Measurements from ENCODE around the gene TMEM38A.
A peak's percentile ranks its signal among the peaks of the same experiment; 100 is the strongest.
"Not testable (repeated sequence)": the region's sequence is repeated elsewhere in the genome, so short reads cannot be mapped to it uniquely, and the experiment has no call there.

TMEM38A gene

DNA sequence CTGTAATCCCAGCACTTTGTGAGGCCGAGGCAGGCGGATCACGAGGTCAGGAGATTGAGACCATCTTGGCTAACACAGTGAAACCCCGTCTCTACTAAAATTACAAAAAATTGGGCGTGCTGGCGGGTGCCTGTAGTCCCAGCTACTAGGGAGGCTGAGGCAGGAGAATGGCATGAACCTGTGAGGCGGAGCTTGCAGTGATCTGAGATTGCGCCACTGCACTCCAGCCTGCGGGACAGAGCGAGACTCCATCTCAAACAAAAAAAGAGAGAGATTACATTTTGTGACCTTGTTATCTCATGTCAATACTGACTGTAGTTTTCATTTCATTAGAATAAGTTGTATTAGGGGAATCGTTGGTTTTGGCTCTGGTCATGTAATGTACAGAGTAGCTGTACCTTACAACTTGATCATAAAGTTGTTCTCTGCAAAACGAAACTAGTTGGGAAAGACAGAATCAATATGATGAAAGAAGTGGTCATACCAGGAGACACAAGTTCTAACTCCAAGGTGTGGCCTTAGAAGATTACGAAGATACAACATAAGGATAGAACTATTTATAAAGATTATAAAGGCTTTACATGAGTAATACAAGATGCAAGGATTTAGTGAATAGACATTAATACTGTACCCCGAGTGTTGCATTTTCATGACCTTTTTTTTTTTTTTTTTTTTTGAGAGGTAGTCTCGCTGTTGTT lies 15.3 kb downstream of the TMEM38A start:
- no peak for DNase-seq (ENCODE audit: low spot score)

DNA sequence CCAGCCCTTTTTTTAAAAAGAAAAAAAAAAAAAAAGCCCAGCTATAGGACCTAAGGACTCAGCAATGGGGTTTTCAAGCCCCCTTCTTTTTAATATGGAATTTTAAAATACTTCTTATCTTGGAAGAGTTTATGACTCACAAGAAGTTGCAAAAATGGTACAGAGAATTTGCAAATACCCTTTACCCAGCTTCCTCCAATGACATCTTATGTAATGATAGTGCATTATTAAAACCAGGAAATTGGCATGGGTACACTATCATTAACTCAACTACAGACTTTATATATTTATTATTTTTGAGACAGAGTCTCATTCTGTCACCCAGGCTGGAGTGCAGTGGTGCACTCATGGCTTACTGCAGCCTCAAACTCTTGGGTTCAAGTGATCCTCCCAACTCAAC lies 16.1 kb downstream of the TMEM38A start:
- DNase-seq (ENCODE audit: low spot score) = no peak

DNA sequence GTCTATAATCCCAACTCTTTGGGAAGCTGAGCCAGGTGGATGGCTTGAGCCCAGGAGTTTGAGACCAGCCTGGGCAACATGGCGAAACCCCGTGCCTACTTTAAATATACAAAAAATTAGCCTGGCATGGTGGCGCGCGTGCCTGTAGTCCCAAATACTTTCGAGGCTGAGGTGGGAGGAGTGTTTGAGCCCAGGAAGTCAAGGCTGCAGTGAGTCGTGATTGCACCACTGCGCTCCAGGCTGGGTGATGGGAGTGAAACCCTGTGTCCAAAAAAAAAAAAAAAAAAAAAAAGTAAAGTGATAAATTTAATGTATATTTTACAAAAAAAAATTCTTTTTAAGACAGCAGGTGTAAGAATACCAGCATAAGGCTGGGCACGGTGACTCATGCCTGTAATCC lies 17.6 kb downstream of the TMEM38A start:
- DNase-seq (ENCODE audit: low spot score) = no peak

DNA sequence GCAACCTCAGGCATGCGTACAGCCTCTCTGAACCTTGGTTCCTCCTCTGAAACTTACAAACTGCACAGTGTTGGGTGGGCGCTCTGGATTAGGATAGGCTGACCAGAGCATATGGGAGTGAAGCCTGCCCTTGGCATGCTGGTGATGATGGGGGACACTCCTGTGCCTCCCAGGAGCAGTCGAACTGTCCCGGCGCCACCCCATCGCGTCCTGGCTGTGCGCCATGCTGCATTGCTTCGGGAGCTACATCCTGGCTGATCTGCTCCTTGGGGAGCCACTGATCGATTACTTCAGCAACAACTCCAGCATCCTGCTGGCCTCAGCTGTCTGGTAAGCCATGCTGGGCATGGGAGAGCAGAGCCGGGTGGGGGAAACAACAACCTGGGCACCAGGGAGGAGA lies 18.9 kb downstream of the TMEM38A start:
- DNase-seq (ENCODE audit: low spot score) = no peak

DNA sequence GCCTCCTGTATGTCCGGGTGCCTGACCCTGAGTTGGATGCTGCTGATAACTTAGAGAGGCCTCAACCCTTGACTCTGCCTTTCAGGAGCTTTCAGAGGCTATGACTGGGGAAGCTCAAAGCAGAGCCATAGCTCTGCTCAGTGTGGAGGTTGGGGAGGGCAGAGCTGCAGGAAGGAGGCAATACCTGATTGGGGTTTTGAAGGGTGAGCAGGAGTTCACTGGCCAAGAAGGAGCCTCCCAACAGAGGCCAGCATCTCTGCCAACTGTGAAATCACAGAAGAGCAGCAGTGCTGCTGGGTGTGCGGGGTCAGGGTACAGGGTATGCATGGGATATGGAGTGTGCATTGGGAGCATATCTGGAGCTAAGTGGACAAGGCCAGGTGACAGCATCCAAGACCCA lies 21.6 kb downstream of the TMEM38A start:
- DNase-seq (ENCODE audit: low spot score) = no peak

DNA sequence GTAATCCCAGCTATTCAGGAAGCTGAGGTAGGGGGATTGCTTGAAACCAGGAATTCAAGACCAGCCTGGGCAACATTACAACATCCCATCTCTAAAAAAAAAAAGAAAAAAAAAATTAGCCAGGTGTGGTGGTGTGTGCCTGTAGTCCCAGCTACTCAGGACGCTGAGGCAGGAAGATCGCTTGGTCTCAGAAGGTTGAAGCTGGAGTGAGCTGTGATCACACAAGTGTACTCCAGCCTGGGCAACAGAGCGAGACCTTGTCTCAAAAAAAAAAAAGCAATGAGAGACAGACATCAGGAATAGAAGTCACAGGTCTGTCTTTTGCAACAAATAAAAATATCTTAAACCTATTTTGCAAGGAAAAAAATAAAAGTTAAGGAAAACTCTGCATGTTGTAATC lies 23.3 kb downstream of the TMEM38A start:
- DNase-seq (ENCODE audit: low spot score) = no peak

DNA sequence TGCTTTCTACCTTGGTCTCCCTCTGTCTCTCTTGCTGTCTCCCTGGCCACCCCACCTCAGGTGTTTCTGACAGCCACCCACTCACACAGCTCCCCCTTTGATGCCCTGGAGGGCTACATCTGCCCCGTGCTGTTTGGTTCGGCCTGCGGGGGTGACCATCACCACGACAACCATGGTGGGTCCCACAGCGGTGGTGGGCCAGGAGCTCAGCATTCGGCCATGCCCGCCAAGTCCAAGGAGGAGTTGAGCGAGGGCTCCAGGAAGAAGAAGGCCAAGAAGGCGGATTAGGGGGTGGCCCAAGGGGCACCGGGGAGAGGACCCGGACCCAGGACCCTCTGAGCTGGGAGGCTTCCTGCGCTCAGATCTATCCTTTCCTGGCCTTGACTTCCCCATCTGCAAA lies 27.1 kb downstream of the TMEM38A start:
- no peak for DNase-seq (ENCODE audit: low spot score)

DNA sequence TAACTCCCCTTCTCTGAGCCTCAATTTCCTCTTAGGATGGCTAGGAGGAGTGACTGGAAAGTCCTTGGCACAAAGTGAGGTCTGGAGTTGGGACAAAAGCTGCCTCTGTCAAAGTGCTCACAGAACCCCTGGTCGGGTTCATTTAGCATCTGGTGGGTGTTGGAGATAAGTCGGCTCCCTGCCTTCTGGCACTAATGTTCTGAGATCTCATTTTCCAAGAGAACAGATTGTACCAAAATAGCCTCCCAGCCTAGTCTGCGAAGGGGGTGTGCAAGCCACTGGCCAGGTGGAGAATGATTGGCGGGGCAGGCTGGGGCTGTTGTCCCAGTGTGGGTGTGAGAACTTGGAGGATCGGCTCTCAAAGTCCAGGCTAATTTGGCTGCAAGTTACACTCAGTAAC lies 38.0 kb downstream of the TMEM38A start:
- DNase-seq (ENCODE audit: low spot score) = peak; percentile 43

DNA sequence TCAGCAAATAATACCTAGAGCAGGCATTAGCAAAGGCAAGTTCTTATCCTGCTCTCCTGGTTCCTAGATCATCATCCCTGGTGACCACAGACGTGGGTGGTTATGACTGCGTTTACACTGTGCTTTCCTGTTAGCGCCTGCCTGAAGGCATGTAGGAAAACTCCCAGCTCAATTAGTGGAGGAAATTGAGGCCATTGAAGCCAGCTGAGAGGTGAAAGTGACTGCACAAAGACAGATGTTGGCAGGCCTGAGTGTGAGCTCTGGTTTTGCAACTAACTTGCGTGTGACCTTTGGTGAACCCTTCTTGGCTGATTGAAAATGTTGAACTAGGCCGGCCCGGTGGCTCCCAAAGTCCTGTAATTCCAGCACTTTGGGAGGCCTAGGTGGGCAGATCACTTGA lies 41.2 kb downstream of the TMEM38A start:
- DNase-seq (ENCODE audit: low spot score) = no peak

DNA sequence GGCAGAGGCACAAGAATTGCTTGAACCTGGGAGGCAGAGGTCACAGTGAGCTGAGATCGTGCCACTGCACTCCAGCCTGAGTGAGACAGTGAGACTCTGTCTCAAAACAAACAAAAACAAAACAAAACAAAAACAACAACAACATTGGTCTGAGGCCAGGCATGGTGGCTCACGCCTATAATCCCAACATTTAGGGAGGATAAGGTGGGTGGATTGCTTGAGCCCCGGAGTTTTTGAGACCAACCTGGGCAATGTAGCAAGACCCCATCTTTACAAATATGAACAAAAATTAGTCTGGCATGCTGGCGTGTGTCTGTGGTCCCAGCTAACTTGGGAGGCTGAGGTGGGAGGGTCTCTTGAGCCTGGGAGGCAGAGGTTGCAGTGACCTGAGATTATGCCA lies 42.7 kb downstream of the TMEM38A start:
- no peak for DNase-seq (ENCODE audit: low spot score)

DNA sequence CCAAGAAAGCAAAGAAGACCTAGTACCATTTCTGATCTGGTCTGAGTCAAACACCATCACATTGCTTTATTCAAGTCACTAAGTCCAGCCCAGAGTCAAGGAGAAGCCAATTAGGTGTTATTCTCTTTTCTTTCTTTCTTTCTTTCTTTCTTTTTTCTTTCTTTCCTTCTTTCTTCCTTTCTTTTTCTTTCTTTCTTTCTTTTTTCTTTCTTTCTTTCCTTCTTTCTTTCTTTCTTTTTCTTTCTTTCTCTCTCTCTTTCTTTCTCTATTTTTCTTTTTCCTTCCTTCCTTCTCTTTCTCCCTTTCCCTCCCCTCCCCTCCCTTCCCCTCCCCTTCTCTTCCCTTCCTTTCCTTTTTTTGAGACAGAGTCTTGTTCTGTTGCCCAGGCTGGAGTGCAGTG lies 49.9 kb downstream of the TMEM38A start:
- DNase-seq (ENCODE audit: low spot score) = not testable (repeated sequence)

DNA sequence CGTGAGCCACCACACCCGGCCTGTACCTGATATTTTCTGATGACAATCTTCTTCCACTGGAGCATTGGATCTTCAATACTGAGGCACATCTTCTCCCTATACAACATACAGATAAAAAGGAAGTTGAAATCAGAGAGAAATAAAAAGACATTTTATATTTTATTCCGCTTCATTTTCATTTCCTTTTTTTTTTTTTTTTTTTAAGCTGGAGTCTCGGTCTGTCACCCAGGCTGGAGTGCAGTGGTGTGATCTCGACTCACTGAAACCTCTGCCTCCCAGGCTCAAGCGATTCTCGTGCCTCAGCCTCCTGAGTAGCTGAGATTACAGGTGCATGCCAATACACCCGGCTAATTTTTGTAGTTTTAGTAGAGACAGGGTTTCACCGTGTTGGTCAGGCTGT lies 51.4 kb downstream of the TMEM38A start:
- not testable (repeated sequence) for DNase-seq (ENCODE audit: low spot score)

DNA sequence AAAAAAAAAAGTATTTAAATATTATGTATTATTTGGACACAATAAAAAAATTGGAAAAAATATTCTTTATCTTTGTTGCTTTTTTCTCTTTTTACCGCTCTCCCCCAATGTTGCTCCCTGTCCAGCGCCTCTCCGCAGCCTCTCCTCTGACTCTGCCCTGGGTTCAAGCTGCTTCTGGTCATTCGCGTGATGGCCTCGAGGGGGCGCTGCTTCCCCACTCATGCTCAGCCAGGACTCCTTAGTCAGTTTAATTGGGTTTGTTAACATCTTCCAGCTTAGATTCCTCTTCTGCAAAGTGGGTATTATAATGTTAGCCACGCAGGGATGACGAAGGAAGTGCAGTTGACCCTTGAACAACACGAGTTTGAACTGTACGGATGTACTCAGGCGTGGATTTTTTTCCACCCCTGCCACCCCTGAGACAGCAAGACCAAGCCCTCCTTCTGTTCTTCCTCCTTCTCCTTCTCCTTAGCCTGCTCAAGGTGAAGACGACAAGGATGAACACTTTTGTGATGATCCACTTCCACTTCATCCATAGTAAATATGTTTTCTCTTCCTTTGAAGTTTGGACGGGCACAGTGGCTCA lies 53.9 kb downstream of the TMEM38A start:
- DNase-seq (ENCODE audit: low spot score) = peak; percentile 80

DNA sequence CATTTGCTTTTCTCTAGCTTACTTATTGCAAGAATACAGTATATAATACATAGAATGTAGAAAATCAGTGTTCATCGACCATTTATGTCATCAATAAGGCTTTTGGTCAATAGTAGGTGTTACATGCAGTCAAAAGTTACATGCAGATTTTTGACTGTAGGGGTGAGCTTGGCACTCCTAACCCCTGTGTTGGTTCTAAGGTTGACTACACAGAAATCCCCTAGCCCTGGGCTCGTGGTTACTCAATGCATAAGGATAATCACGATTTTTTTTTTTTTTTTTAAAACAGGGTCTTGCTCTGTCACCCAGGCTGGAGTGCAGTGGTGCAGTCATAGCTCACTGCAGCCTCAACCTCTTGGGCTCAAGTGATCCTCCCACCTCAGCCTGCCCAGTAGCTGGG lies 54.7 kb downstream of the TMEM38A start:
- no peak for DNase-seq (ENCODE audit: low spot score)

DNA sequence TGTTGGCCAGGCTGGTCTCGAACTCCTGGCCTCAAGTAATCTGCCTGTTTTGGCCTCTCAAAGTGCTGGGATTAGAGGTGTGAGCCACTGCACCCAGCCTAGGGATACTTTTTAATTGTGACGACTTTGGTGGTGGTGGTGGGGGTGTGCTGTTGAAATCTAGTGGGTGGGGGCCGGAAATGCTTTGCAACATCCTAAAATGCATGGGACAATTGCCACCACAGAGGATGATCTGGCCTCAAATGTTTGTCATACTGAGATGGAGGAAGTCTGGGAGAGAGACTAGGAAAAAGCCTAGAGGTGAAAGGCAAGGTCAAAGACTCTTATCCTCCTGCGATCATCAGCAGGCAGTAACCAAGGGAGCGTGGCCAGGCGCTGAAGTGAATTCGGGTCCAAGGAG lies 60.1 kb downstream of the TMEM38A start:
- no peak for DNase-seq (ENCODE audit: low spot score)

DNA sequence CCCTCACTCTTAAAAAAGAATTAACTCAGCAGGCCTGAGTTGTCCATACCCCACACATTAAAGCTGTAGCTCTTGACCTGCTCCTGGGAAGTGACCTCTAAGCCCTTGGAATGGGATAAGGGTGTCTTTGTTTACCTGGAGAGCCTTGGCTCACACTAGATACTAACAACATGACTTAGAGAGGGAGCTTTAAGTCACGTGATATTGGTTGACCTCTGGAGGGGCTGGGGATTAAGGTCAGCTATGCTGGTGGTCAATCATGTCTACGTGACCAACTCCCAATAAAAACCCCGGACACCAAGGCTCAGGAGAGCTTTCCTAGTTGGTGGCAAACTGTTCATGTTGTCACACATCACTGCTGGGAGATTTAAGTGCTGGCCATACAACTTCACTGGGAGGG lies 61.7 kb downstream of the TMEM38A start:
- DNase-seq (ENCODE audit: low spot score) = no peak

DNA sequence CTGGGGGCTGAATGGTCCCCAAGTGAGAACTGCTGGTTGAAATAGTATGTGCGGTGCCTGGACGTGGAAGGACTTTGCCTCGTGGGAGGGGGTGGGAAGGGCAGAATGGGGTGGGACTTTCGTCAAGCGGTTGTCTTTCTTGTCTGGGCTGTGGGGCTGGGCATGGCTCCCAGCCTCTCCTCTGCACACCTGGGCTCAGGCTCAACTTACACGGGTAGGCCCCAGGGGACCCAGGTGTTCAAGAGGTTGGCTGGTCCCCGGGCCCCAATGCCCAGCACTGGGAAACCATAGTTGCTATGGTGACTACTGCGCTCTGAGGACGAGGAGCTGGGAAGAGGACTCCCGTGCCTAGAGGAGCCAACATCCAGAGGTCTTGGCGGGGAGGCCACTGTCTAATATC lies 66.0 kb downstream of the TMEM38A start:
- DNase-seq (ENCODE audit: low spot score) = no peak

DNA sequence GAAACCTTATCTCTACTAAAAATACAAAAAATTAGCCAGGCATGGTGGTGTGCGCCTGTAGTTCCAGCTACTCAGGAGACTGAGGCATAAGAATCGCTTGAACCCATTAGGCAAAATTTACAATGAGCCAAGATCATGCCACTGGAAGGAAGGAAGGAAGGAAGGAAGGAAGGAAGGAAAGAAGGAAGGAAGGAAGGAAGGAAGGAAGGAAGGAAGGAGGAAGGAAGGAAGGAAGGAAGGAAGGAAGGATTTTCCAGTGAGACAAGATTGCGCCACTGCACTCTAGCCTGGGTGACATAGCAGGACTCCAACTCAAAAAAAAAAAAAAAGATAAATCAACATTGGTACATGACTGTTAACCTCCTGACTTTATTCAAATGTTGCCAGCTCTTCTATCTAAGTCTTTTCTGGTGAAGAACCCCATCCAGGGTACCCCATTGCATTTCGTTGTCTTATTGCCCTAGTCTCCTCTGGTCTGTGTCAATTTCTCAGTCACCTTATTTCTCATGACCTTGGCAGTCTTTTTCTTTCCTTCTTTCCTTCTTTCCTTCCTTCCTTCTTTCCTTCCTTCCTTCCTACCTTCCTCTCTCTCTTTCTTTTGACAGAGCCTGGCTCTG lies 74.8 kb downstream of the TMEM38A start:
- not testable (repeated sequence) for DNase-seq (ENCODE audit: low spot score)

DNA sequence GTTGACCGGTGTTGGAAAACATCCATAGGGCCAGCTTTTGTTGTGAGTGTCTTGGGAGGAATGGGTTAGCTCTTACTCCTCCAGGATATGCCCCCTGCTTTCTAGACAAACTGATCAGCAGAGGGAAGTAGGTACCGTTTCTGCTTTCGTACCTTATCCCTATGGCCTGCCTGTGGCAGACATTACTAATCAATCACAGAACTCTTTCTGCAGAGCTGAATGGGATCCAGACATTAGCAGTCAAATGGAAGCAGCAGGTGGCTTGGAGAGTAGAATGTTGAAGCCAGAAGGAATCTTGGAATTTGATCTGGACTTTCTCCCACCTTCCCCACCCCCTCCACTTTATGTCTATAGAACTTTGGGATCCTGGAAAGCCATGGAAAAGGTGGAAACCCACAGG lies 75.8 kb downstream of the TMEM38A start:
- DNase-seq (ENCODE audit: low spot score) = no peak

DNA sequence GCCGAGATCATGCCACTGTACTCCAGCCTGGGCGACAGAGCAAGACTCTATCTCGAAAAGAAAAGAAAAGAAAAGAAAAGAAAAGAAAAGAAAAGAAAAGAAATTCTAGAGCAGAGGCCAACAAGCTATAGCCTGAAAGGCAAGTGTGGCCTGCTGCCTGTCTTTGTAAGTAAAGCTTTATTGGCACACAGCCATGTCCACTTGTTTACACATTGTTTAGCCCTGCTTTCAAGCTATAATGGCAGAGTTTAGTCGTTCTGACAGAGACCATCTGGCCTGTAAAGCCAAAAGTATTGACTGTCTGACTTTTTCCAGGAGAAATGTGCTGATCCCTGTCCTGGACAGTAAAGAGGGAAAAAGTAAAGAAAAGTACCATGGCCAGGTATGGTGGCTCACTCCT lies 77.0 kb downstream of the TMEM38A start:
- no peak for DNase-seq (ENCODE audit: low spot score)

DNA sequence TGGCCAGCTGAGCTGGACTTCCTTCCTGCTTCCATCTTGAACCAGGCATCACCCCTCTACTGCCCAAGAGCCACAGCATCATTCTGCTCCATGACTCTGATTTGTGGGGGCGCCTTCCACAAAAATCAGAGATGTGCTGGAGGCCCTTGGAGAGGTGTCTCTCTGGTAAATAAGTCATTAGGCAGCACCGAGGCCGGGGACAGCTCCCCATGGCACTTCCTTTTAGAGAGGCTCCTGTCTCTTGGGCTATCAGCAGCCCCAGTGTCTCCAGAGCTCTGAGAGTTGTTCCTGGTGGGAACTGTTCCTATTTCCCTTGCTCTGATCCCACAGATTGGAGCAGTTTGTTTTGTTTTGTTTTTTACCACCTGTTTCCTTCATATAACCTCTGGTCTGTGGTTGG lies 78.6 kb downstream of the TMEM38A start:
- no peak for DNase-seq (ENCODE audit: low spot score)

Measured in D341Med (cell line).